GM21447 (cell line): ENCODE data around the gene ZNF618.

ENCODE experiments used
- ATAC-seq: cut with Tn5 transposase; IDR thresholded peaks from one replicate; pipeline ENCODE4 v1.9.1; 2021; ENCODE audit not compliant: unreplicated experiment

ZNF618 gene

GRCh38 chr9:113882181-113882580, 6.1 kb downstream of the ZNF618 start:
- no peak for ATAC-seq

- ATAC-seq, result no peak
Measured at GRCh38 chr9:113882636-113883164, 6.6 kb downstream of the ZNF618 start.

GRCh38 chr9:113885183-113886025, 9.3 kb downstream of the ZNF618 start:
- ATAC-seq, result no peak

- no peak for ATAC-seq
Measured at GRCh38 chr9:113886026-113886369, 9.9 kb downstream of the ZNF618 start.

- ATAC-seq, result peak; percentile 61
Measured at GRCh38 chr9:113886466-113886865, 10.4 kb downstream of the ZNF618 start.

- no peak for ATAC-seq
Measured at GRCh38 chr9:113886933-113887332, 10.8 kb downstream of the ZNF618 start.

GRCh38 chr9:113887436-113887835, 11.3 kb downstream of the ZNF618 start:
- no peak for ATAC-seq

GRCh38 chr9:113888336-113888735, 12.2 kb downstream of the ZNF618 start:
- no peak for ATAC-seq

- ATAC-seq, result no peak
Measured at GRCh38 chr9:113888976-113889375, 12.9 kb downstream of the ZNF618 start.

GRCh38 chr9:113890704-113891103, 14.6 kb downstream of the ZNF618 start:
- no peak for ATAC-seq

GRCh38 chr9:113892861-113893491, 16.9 kb downstream of the ZNF618 start:
- no peak for ATAC-seq

- ATAC-seq, result no peak
Measured at GRCh38 chr9:113894166-113894565, 18.1 kb downstream of the ZNF618 start.

GRCh38 chr9:113895526-113895925, 19.4 kb downstream of the ZNF618 start:
- no peak for ATAC-seq

- ATAC-seq, result no peak
Measured at GRCh38 chr9:113896713-113897112, 20.6 kb downstream of the ZNF618 start.

GRCh38 chr9:113898151-113898550, 22.0 kb downstream of the ZNF618 start:
- ATAC-seq, result no peak

GRCh38 chr9:113898596-113898995, 22.5 kb downstream of the ZNF618 start:
- ATAC-seq, result no peak

GRCh38 chr9:113899205-113899604, 23.1 kb downstream of the ZNF618 start:
- no peak for ATAC-seq

- no peak for ATAC-seq
Measured at GRCh38 chr9:113901221-113901688, 25.1 kb downstream of the ZNF618 start.

GRCh38 chr9:113903514-113904077, 27.5 kb downstream of the ZNF618 start:
- no peak for ATAC-seq

GRCh38 chr9:113906411-113907110, 30.5 kb downstream of the ZNF618 start:
- no peak for ATAC-seq

GRCh38 chr9:113907282-113907681, 31.2 kb downstream of the ZNF618 start:
- no peak for ATAC-seq
